Measurements from ENCODE around the gene SART1.

DNA sequence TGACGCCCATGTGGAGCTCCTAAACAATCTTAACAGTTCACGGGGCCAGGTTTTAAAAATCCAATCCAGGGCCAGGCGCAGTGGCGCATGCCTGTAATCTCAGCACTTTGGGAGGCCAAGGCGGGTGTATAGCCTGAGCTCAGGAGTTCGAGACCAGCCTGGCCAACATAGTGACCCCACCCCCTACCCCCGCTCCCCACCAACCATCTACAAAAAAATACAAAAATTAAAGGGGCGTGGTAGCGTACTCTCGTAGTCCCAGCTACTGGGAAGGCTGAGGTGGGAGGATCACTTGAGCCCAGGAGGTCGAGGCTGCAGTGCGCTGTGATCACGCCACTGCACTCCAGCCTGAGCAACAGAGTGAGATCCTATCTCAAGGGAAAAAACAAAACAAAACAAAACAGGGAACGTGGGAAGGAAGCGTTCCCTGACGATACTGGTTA is 689 bp upstream of the SART1 start:
- TF ChIP-seq, protein P1, sequence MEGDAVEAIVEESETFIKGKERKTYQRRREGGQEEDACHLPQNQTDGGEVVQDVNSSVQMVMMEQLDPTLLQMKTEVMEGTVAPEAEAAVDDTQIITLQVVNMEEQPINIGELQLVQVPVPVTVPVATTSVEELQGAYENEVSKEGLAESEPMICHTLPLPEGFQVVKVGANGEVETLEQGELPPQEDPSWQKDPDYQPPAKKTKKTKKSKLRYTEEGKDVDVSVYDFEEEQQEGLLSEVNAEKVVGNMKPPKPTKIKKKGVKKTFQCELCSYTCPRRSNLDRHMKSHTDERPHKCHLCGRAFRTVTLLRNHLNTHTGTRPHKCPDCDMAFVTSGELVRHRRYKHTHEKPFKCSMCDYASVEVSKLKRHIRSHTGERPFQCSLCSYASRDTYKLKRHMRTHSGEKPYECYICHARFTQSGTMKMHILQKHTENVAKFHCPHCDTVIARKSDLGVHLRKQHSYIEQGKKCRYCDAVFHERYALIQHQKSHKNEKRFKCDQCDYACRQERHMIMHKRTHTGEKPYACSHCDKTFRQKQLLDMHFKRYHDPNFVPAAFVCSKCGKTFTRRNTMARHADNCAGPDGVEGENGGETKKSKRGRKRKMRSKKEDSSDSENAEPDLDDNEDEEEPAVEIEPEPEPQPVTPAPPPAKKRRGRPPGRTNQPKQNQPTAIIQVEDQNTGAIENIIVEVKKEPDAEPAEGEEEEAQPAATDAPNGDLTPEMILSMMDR (IDR thresholded peaks at IDR 0.05) = no peak
- no peak for TF ChIP-seq POLR2AphosphoS5 (IDR thresholded peaks at IDR 0.05; ENCODE audit: insufficient read depth in 1 of 2, low read depth in 1 of 2)
